AG04449 (cell line): ENCODE results near the gene NPLOC4.

Experiments used
- CTCF ChIA-PET: fragments of 350-600 bp; formaldehyde crosslinking; extraction: SDS; loops from one replicate; lab custom pipeline; 2021; ENCODE audit warnings: antibody characterized with exemption; lab: Yijun Ruan, JAX
- POLR2A ChIA-PET: fragments of 400-600, 350-600 bp; formaldehyde crosslinking; extraction: SDS; loops from one replicate; lab custom pipeline; 2020; ENCODE audit warnings: antibody characterized with exemption, inconsistent platforms; lab: Yijun Ruan, JAX
- DNase-seq: peaks from one replicate; pipeline ENCODE4 v3.0.0-alpha.2; 2010; ENCODE audit warnings: low read depth, low spot score
- H3K4me3 ChIP-seq: 2 replicates; pipeline ENCODE4 v1.5.1; 2011; ENCODE audit warnings: low read depth, mild to moderate bottlenecking, control low read depth, low read length
- TF ChIP-seq, protein P1 (sequence below): IDR thresholded peaks from one replicate; pipeline ENCODE4 v1.5.1; 2011; ENCODE audit warnings: mild to moderate bottlenecking, moderate library complexity, low read length, control low read depth, inconsistent platforms; ENCODE audit not compliant: insufficient read depth; ENCODE audit errors: missing control alignments

The NPLOC4 gene

DNA sequence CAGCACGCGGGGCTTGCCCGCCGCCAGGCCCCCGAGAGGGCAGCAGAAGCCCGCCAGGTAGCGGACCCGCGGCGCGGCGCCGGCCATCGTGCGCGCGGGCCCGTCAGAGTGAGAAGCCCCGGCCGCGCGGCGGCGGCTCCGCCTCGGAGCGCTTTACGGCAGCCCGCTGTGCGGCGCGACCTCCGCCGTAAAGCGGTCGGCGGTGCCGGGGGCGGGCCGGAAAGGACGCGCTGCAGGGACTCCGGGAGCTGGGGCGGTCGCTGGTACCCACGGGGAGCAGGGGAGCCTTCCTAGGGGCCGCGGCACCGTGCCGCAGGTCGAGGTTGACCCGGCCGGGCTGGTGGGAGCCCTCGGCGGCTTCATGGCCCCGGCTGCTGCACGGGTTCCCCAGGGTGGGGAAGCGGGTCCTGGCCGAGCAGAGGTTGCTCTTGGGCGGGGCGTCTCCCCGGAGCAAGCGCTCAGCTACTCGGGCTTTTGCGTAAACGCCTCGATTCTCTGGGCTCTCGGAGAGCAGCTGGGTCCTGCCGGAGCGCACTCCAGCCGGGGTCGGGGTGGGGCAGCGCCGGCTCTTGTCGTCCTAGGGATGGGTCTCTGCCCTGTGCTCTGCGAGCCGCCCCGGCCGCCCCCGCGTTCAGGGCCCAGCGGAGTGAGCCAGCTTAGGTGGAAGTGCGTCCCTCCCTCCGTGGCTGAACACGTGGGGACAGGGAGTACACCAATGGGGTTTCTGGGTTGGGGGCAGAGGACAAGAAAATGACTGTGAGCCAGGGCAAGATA, 84.5 kb downstream of the NPLOC4 start, which contains the start of gene FAAP100:
FAAP100 (minus strand) TSS at position 110 of the 774 bp plus-strand sequence; CDS start at position 87, 23 bp downstream.
- peak within 1 kb of the TSS; percentile 91 for H3K4me3 ChIP-seq
- ChIA-PET POLR2A (interaction anchor here (0.6 to 3.9 kb wide), 14 partner anchors 9 to 132 kb away, joined by 3 to 33 read pairs (median 3); partner anchors contain the start of gene ACTG1), CTCF (interaction anchor here (0.7 to 6.8 kb wide), 7 partner anchors 9 to 63 kb away, joined by 3 to 89 read pairs (median 4); no protein-coding TSS in a partner anchor)
- TF ChIP-seq, protein P1, sequence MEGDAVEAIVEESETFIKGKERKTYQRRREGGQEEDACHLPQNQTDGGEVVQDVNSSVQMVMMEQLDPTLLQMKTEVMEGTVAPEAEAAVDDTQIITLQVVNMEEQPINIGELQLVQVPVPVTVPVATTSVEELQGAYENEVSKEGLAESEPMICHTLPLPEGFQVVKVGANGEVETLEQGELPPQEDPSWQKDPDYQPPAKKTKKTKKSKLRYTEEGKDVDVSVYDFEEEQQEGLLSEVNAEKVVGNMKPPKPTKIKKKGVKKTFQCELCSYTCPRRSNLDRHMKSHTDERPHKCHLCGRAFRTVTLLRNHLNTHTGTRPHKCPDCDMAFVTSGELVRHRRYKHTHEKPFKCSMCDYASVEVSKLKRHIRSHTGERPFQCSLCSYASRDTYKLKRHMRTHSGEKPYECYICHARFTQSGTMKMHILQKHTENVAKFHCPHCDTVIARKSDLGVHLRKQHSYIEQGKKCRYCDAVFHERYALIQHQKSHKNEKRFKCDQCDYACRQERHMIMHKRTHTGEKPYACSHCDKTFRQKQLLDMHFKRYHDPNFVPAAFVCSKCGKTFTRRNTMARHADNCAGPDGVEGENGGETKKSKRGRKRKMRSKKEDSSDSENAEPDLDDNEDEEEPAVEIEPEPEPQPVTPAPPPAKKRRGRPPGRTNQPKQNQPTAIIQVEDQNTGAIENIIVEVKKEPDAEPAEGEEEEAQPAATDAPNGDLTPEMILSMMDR = no peak
- no peak for DNase-seq

DNA sequence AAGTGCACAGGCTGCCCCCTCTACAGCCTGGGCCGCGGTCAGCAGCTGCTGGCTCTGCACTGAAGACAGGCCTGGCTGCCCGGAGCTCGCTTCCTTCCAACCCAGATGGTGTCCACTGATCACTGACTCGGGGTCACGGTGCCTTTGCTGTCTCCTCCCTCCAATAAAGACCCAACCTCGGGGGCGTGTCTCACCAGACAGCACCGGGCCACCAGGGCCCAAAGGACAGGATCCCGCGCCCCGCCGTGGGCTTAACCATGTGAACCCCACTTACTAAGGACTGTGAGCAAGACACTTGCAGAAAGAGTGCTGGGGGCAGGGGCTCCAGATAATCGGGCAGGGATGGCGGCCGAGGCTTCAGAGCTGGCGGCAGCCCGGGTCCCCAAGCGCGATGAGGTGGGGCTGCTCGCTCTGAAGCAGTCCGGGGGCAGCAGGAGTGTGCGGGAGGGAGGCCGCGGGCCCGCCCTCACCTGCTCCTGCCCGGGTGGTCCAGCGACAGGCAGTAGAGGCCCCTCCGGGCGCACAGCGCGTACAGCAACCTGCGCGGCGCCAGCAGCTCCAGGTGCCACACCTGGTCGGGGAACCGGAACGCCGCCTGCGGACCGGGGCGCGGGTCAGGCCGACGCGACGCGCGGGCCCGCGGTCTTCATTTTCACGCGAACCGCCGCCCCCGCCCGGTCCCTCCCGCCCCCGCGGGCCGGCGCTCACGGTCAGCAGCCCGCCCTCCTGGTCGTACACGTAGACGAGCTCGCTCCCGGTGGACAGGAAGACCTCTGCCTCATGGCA, 85.3 kb downstream of the NPLOC4 start:
- POLR2A ChIA-PET = interaction anchor here (0.6 to 3.9 kb wide), 9 partner anchors 10 to 96 kb away, joined by 3 to 33 read pairs (median 4); partner anchors contain the start of gene ACTG1
- TF ChIP-seq, protein P1 = no peak
- CTCF ChIA-PET = interaction anchor here (0.7 to 6.8 kb wide), 7 partner anchors 10 to 64 kb away, joined by 3 to 89 read pairs (median 4); no protein-coding TSS in a partner anchor
- H3K4me3 ChIP-seq = peak overlapping the region; percentile 91
- no peak for DNase-seq

DNA sequence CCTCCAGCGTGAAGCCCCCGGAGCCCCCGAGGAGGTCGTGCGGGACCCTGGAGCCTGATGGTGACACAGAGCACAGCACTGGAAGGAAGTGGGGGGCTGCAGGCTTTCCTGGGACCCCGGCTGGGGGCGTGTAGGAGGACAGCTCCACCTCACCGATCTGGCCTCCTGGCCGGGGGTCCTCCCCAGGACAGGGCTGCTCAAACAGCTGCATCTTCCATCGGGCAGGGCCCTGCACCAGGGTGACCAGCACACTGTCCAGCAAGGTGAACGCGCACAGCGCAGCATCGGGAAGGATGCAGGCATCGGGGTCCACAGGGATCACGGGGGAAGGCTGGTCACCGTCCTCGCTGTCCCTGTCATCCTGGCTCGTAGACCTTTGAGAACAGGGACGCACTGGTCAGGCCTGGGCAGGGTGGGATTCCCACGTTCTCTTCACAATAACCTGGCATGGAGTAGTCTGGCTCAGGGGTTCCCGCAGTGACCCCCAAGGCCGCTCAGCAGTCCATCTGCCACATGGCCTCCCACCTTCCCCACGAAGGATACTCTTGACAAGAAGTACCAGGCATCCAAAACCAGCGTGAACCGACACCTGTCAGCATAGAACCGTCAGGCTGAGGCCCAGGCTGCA, 86.0 kb downstream of the NPLOC4 start:
- CTCF ChIA-PET = interaction anchor here (0.9 to 6.8 kb wide), 3 partner anchors 14 to 50 kb away, joined by 3 to 89 read pairs (median 4); no protein-coding TSS in a partner anchor
- no peak for DNase-seq
- H3K4me3 ChIP-seq = peak overlapping the region; percentile 91
- POLR2A ChIA-PET = interaction anchor here (0.6 kb wide), 1 partner anchor 20 kb away, joined by 3 read pairs; no protein-coding TSS in a partner anchor
- TF ChIP-seq, protein P1 = no peak

DNA sequence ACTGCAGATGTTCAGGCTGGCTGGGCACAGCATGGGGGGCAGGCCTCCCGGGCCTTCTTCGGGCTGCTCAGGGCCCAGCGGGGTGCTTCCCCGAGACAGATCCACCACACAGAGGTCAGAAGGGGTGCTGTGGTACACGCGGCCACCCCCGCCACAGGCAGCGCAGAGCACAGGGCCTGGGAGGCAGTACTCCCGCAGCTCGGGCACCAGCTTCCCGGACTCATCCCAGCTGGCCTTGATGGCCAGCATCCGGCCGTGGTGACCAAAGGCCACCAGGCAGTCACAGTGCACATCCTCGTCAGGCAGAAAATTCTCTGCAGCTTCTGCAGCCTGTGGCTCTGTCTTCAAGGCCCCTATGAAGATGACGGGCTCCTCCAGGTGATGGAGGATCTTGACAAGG, 86.6 kb downstream of the NPLOC4 start:
- no peak overlapping the region for H3K4me3 ChIP-seq
- DNase-seq = no peak
- POLR2A ChIA-PET = no interaction called here
- CTCF ChIA-PET = interaction anchor here (6.8 kb wide), 1 partner anchor 51 kb away, joined by 89 read pairs; no protein-coding TSS in a partner anchor
- TF ChIP-seq, protein P1 = no peak

DNA sequence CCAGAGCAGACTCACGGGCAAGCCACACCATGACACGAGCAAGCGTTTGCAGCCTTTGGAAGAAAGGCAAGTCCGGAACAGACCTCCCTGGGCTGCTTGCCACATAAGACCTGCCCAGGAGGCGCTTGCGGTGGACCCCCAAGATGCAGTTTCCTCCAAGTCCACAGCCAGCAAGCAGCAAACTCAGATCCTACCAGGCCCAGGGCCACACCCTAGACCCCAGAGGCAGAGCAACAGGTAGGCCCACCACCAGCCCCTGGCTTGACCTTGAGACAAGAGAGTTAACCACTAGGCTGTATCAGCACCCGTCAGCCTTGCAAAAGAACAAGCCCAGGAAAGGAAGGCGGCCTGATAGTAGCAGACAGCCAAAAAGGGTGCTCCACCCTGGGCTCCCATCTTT, 87.1 kb downstream of the NPLOC4 start:
- CTCF ChIA-PET = interaction anchor here (6.8 kb wide), 1 partner anchor 51 kb away, joined by 89 read pairs; no protein-coding TSS in a partner anchor
- POLR2A ChIA-PET = interaction anchor here (1.4 kb wide), 1 partner anchor 10 kb away, joined by 3 read pairs; no protein-coding TSS in a partner anchor
- no peak for DNase-seq
- TF ChIP-seq, protein P1 = no peak
- H3K4me3 ChIP-seq = no peak overlapping the region
